ENCODE results near the gene EIF4G1. TPM values are rescaled to one million over a fixed set of nuclear protein-coding genes. Genes with fewer than 3 reads are reported as not detected.

Gene EIF4G1
- total RNA-seq, 1 experiment from 2014 or later = 798 TPM

- BruUV-seq (replicated peaks) = no TSS peak
- Histone ChIP-seq H3K9me3 (ENCODE audit: control insufficient read depth, insufficient read depth, low read depth, low read length) (no peaks in the 10 kb centered on the region), H3K4me3 (ENCODE audit: low read depth in 2 of 2, low read length in 2 of 2) (no peak overlapping the region), H3K27me3 (ENCODE audit: control insufficient read depth, insufficient read depth, low read length) (no peaks in the 10 kb centered on the region), H3K36me3 (ENCODE audit: control insufficient read depth, insufficient read depth, low read length) (no peaks in the 10 kb centered on the region; the same call in 1 of the 2 replicates), H3K27ac (ENCODE audit: low read length) (no peak overlapping the region), H3K4me1 (ENCODE audit: control insufficient read depth, insufficient read depth, low read length) (peaks cover 6% of the 10 kb centered on the region; the same call in 1 of the 2 replicates)
- DNase-seq (ENCODE audit: low read depth, low spot score) (no peak), ATAC-seq (no peak)
- ChIA-PET CTCF (no interaction called here), POLR2A (no interaction called here)
- in situ Hi-C loops (cut with HindIII; ENCODE audit: low pct_unique_long_range_greater_than_20kb, low sequenced_read_pairs) (no loop called here), intact Hi-C loops (cut with micrococcal nuclease; ENCODE audit: unreplicated experiment) (no loop called here)
- TF ChIP-seq SIN3A (IDR thresholded peaks at IDR 0.05; ENCODE audit: borderline replicate concordance, insufficient read depth, low read depth, low read length) (no peak), POLR2AphosphoS5 (IDR thresholded peaks at IDR 0.05; ENCODE audit: low read depth, low read length) (no peak), TCF7L2 (IDR thresholded peaks at IDR 0.05; ENCODE audit: low read depth, low read length) (no peak)
Observed at GRCh38 chr3:184343200-184343876, 28.9 kb downstream of the EIF4G1 start.

- no peak overlapping the region for H3K4me3 ChIP-seq (ENCODE audit: low read depth in 2 of 2, low read length in 2 of 2)
- in situ Hi-C loops (cut with HindIII; ENCODE audit: low pct_unique_long_range_greater_than_20kb, low sequenced_read_pairs) (no loop called here), intact Hi-C loops (cut with micrococcal nuclease; ENCODE audit: unreplicated experiment) (no loop called here)
- no peak for TF ChIP-seq TCF7L2 (IDR thresholded peaks at IDR 0.05; ENCODE audit: low read depth, low read length)
- TF ChIP-seq POLR2AphosphoS5 (IDR thresholded peaks at IDR 0.05; ENCODE audit: low read depth, low read length) = no peak
- TF ChIP-seq REST (IDR thresholded peaks at IDR 0.05; ENCODE audit: insufficient read depth in 1 of 2, low read depth in 2 of 2, low read length in 1 of 2) = no peak
- TF ChIP-seq SIN3A (IDR thresholded peaks at IDR 0.05; ENCODE audit: borderline replicate concordance, insufficient read depth, low read depth, low read length) = no peak
- H3K36me3 ChIP-seq (ENCODE audit: control insufficient read depth, insufficient read depth, low read length) = no peaks in the 10 kb centered on the region; the same call in 1 of the 2 replicates
- ATAC-seq (peak; percentile 6; the same call in 1 of the 2 replicates), DNase-seq (ENCODE audit: low read depth, low spot score) (no peak)
- CTCF ChIA-PET = interaction anchor here (0.6 to 1.0 kb wide), 3 partner anchors 17 to 21 kb away, joined by 3 to 4 read pairs (median 3); no protein-coding TSS in a partner anchor
- H3K27ac ChIP-seq (ENCODE audit: low read length) = no peak overlapping the region
- H3K4me1 ChIP-seq (ENCODE audit: control insufficient read depth, insufficient read depth, low read length) = peaks cover 6% of the 10 kb centered on the region; the same call in 1 of the 2 replicates
- POLR2A ChIA-PET = no interaction called here
- no peaks in the 10 kb centered on the region for H3K27me3 ChIP-seq (ENCODE audit: control insufficient read depth, insufficient read depth, low read length)
- H3K9me3 ChIP-seq (ENCODE audit: control insufficient read depth, insufficient read depth, low read depth, low read length) = no peaks in the 10 kb centered on the region
- no TSS peak for BruUV-seq (replicated peaks)
Observed at GRCh38 chr3:184344579-184345316, 30.3 kb downstream of the EIF4G1 start.

GRCh38 chr3:184345317-184346144, 31.1 kb downstream of the EIF4G1 start:
- Histone ChIP-seq H3K4me1 (ENCODE audit: control insufficient read depth, insufficient read depth, low read length) (peaks cover 6% of the 10 kb centered on the region; the same call in 1 of the 2 replicates), H3K27me3 (ENCODE audit: control insufficient read depth, insufficient read depth, low read length) (no peaks in the 10 kb centered on the region), H3K27ac (ENCODE audit: low read length) (peak overlapping the region; percentile 15; the same call in 1 of the 2 replicates), H3K9me3 (ENCODE audit: control insufficient read depth, insufficient read depth, low read depth, low read length) (no peaks in the 10 kb centered on the region), H3K4me3 (ENCODE audit: low read depth in 2 of 2, low read length in 2 of 2) (no peak overlapping the region), H3K36me3 (ENCODE audit: control insufficient read depth, insufficient read depth, low read length) (no peaks in the 10 kb centered on the region; the same call in 1 of the 2 replicates)
- no TSS peak for BruUV-seq (replicated peaks)
- TF ChIP-seq CTCF (IDR thresholded peaks at IDR 0.05) (no peak), SIN3A (IDR thresholded peaks at IDR 0.05; ENCODE audit: borderline replicate concordance, insufficient read depth, low read depth, low read length) (no peak), POLR2AphosphoS5 (IDR thresholded peaks at IDR 0.05; ENCODE audit: low read depth, low read length) (no peak; the same call in 1 of the 2 replicates), TCF7L2 (IDR thresholded peaks at IDR 0.05; ENCODE audit: low read depth, low read length) (no peak), REST (IDR thresholded peaks at IDR 0.05; ENCODE audit: insufficient read depth in 1 of 2, low read depth in 2 of 2, low read length in 1 of 2) (no peak)
- in situ Hi-C loops (cut with HindIII; ENCODE audit: low pct_unique_long_range_greater_than_20kb, low sequenced_read_pairs) (no loop called here), intact Hi-C loops (cut with micrococcal nuclease; ENCODE audit: unreplicated experiment) (no loop called here)
- peak; percentile 90 for ATAC-seq
- CTCF ChIA-PET = interaction anchor here (0.7 to 1.0 kb wide), 3 partner anchors 8 to 18 kb away, joined by 3 to 4 read pairs (median 4); no protein-coding TSS in a partner anchor
- no peak for DNase-seq (ENCODE audit: low read depth, low spot score)
- POLR2A ChIA-PET = no interaction called here
